Cardiac septum (tissue), 1 donor: ENCODE measurements around the gene IRX2. TPM values are rescaled to one million over a fixed set of nuclear protein-coding genes. Genes with fewer than 3 reads are reported as not detected.

Source experiments
- DNase-seq: peaks from one replicate; pipeline ENCODE4 v3.0.0-alpha.2; 2020; ENCODE audit warnings: low spot score
- intact Hi-C: fragments of 100-400 bp; cut with DNase I; formaldehyde crosslinking; loops from one replicate; pipeline ENCODE4 v1.14.0; 2022
- total RNA-seq: library from RNA; stranded (reverse); fragmentation: NEBNext Ultra II Directional; extraction: Animal tissue kit (Norgen Biotek cat#: 25700); gene quantifications from one replicate; pipeline ENCODE4 v1.2.1, GENCODE V29; 2021
- donor health status: DM: no; HTN: no; CAD: no.

Gene IRX2
- total RNA-seq, 1 donor from 2014 or later: 3.2 TPM

DNA sequence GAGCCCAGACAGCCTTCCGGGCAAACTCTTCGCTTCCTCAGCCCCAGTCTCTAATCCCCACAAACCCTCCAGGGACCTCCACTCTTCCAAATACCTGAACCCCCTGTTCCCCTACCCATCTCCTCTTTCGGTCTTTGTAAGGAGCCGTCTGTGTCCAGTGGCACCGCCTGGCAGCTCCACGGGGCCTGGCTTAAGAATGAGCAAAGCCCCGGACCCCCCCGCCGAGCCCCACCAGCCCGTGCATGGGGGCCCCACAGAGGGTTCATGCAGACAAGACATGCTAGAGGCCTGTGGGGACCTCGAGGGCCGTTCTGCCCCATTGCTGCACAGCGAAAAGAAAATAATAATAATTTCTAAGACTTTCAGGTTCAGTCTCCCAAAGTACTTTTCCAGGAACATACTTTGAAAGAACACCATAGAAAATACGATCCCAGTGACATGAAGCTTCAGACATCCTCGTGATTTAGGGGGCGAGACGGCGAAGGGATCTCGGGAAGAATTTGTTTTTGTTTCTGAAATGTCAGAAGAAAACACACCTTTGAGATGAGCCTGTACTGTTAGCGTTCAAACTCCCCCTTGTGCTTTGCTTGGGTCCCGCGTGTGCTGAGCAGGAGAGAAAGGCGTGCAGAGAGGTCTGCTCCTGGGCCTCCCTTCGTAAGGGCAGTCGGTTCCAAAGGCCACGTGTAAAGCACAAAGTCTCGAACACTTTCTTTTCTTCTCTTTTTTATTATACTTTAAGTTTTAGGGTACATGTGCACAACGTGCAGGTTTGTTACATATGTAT is 49.2 kb downstream of the IRX2 start:
- intact Hi-C loops: no loop called here
- DNase-seq: no peak

GRCh38 chr5:2701592-2701991 is 49.9 kb downstream of the IRX2 start:
- intact Hi-C loops: no loop called here

DNA sequence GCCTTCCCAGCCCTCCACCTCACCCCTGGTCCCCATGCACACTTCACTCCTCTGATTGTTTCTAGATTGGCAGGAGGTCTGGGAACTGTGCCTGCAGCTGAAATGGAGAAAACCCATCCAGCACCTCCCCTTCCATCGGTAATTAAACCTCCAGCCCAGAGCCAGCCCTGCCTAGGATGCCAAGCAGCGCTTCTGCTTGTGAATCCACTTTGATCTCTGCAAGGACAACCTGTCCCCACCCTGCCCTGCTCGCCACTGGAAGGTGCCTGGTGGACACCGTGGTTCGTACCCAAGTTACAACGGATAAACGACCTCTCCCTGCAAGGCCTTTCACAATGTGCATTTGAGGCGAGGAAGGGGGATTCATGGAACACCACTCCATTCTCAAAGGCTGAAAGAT is 50.6 kb downstream of the IRX2 start:
- intact Hi-C loops: no loop called here
- no peak for DNase-seq

More at GRCh38 chr5:2701592-2701991, 49.9 kb downstream of the IRX2 start:
- no peak for DNase-seq

GRCh38 chr5:2699686-2700085 is 51.8 kb downstream of the IRX2 start:
- DNase-seq: no peak
- intact Hi-C loops: no loop called here

- no peak for DNase-seq
- intact Hi-C loops: no loop called here
Observed at GRCh38 chr5:2699231-2699630, 52.2 kb downstream of the IRX2 start.

- intact Hi-C loops: no loop called here
- no peak for DNase-seq
Observed at GRCh38 chr5:2698581-2698980, 52.9 kb downstream of the IRX2 start.

- intact Hi-C loops: no loop called here
- no peak for DNase-seq
Observed at GRCh38 chr5:2697446-2698200, 53.9 kb downstream of the IRX2 start.

- DNase-seq: no peak
- intact Hi-C loops: no loop called here
Observed at GRCh38 chr5:2697041-2697440, 54.4 kb downstream of the IRX2 start.
